Caki2 (cell line): ENCODE results near the gene ST8SIA5. TPM values are rescaled to one million over a fixed set of nuclear protein-coding genes. Genes with fewer than 3 reads are reported as not detected.

Experiments used
- DNase-seq: peaks from one replicate; pipeline ENCODE4 v3.0.0-alpha.2; 2015; ENCODE audit warnings: low read depth
- in situ Hi-C: cut with HindIII; loops from 2 replicates; pipeline ENCODE4 v1.10.0; 2016; ENCODE audit warnings: low sequenced_read_pairs, low pct_unique_long_range_greater_than_20kb, mixed read lengths
- total RNA-seq: library from RNA; depleted of rRNA; stranded (reverse); fragments of >200 nt; shearing (Covaris generic); gene quantifications from 2 replicates; pipeline ENCODE4 v1.2.3, GENCODE V29; 2014; ENCODE audit warnings: low replicate concordance

The ST8SIA5 gene
- total RNA-seq, 1 experiment from 2014 or later, result not detected

- in situ Hi-C loops, result no loop called here
- DNase-seq, result no peak
Measured at GRCh38 chr18:46683252-46683651, 73.6 kb downstream of the ST8SIA5 start.

DNA sequence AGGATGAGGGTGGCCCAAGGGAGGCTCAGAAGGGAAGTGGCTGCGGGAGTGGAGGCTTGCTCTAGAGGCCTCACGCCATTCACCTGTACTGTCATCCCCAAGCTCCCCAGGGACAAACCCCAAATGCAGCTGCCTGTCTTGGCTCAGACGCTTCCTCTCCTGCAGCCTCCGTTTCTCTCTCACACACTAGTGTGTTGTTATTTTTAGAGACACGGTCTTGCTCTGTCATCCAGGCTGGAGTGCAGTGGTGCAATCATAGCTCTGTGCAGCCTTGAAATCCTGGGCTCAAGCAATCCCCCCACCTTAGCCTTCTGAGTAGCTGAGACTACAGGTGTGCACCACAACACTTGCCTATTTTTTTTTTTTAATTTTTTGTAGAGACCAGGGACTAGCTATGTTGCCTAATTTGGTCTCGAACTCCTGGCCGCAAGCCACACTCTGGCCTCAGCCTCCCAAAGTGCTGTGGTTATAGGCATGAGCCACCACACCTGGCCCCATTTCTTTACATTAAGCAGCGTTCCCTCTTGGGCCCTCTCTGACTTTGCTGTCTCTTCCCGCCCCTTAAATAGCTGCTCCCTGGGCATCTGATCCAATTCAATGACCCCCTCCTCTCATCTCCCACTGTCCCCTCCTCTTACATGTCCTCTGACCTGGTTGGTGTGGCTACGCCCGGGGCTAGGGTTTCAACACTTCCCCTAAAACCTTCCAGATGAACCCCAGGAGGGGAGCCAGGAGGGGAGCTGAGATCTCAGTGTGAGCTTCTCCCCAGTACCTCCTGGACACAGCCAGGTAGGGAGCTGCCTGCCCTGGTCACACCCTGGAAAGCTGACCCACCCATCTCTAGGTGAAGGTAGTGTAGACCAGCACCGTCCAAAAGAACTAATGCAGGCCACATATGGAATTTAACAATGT lies 75.8 kb downstream of the ST8SIA5 start:
- in situ Hi-C loops, result no loop called here
- DNase-seq, result no peak

DNA sequence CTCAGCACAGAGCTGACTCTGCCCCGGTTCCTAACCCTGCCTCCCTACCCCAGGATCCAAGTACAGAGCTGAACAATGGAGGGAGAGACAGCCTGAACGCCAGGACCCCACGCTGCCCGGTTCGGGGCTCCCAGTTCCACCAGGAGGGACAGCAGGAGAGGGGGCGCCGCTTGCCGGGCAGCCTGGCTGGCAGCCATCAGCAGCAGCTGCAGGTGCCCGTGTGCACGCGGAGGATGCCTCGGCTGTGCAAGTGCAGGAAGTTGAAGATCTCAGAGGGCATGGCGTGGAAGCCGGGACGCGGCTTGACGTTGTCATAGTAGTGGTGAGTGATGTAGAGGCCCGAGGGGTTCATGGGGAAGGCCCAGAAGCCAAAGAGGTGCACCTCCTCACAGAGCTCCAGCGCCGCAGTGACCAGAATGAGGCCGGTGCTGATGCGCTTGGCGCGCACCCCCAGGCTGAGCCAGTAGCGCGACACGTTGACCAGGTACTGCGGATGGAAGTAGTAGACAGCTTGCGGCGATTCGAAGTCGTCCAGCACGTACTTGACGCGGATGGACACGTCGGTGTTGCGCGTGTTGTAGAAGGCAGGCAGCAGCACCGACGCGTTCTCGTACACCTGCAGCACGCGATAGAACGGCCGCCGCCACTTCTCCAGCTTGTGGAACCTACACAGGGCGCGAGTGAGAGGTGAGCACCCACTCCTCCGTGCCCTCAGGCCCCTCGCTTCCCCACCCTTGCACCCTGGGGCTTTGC lies 76.8 kb downstream of the ST8SIA5 start:
- no peak for DNase-seq
- in situ Hi-C loops, result no loop called here

GRCh38 chr18:46678785-46679399 lies 78.0 kb downstream of the ST8SIA5 start:
- DNase-seq, result no peak
- in situ Hi-C loops, result no loop called here

DNA sequence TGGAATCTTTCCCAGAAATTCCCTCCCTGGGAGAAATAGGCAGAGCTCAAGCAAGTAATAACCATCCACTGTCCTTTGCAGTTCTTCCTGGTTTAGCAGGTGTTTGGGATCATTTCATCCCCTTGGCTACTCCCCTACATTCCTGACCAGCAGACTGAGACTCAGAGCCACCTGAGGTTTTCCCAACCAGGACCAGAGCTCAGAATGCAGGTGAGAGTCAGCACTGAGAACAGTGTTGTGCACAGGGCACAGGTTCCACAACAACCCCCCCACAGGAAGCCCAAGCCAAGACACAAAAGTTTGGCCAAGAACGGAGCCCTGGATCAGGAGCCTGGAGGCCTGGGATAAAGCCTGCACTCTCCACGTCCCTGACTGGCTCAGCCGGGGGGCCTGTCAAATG lies 78.8 kb downstream of the ST8SIA5 start:
- in situ Hi-C loops, result no loop called here
- no peak for DNase-seq

DNA sequence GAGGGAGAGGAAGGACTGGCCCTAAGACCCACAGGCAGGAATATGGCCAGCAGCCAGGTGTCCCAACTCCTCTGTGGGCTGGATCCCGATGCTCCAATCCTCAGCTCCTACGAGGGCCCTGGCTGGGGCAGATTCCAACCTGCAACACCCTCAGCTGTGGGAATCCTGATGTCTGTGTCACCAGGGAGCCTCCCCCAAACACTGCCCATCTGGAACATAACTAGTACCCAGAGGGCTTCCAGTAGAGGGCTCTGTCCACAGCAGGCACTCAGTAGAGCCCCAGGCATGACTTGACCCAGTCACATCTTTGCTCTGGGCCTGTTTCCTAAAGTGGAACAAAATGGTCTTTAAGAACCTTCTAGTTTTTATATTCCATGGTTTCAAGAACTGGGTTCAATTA lies 79.2 kb downstream of the ST8SIA5 start:
- in situ Hi-C loops, result no loop called here
- peak; percentile 4 for DNase-seq

- in situ Hi-C loops, result no loop called here
- DNase-seq, result peak; percentile 90
Measured at GRCh38 chr18:46676182-46676835, 80.5 kb downstream of the ST8SIA5 start.

DNA sequence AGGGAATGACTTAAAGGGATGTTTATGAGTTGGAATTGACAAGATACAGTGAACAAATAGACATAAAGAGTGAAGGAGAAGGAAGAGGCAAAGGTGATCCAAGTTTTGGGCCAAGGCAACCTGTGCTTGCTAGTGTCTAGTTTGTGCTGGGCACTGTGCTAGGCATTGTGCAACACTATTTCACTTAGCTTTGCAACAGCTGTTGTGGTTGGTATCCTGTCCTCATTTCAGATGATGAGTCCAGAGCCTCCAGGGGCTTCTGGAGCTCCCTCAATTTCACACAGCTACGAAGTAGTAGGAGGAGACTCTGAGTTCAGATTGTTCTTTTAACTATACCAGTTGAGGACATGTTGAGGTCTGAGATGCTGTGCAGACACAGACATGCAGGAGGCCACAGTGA lies 81.7 kb downstream of the ST8SIA5 start:
- in situ Hi-C loops, result no loop called here
- no peak for DNase-seq

- in situ Hi-C loops, result no loop called here
- peak; percentile 28 for DNase-seq
Measured at GRCh38 chr18:46672062-46672970, 84.5 kb downstream of the ST8SIA5 start.

DNA sequence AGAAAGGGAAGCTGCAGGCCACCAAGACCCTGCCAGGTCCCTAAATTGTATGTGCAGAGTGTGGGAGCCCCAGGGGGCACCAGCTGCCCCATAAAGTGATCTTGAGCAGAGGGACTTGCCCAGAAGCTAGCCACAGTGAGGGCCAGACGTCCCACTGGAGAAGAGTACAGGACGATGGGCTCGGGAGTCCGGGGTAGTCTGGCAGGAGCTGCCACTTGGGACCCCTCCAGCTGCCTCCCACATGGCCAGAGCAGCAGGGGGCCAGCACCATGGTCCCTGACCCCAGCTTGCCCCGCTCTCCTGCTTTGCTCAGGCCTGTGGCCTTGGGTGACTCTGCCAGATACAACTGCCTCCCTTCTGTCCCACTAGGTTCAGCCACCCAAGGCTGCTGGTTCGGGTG lies 88.2 kb downstream of the ST8SIA5 start:
- in situ Hi-C loops, result no loop called here
- DNase-seq, result no peak

GRCh38 chr18:46668135-46668534 lies 88.7 kb downstream of the ST8SIA5 start:
- in situ Hi-C loops, result no loop called here
- no peak for DNase-seq

DNA sequence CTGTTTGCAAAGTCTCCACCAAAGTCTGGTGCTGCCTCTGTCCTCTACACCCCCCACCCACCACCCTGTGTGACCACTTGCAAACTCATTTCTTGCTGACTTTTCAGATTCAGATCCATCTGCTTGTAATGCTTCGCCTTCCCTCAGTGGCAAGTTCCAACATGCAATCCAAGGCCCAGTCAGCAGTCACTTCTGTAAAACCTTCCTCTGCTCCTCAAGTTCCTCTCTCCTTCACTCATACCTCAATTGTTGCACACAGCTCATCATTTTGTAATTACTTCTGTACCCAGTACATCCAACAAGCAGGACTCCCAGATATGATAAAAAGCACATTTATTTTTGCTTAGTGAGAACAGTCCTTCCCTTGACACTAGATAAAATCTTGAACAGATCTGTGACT lies 93.3 kb downstream of the ST8SIA5 start:
- no peak for DNase-seq
- in situ Hi-C loops, result no loop called here

GRCh38 chr18:46660957-46661749 lies 95.7 kb downstream of the ST8SIA5 start:
- DNase-seq, result no peak
- in situ Hi-C loops, result no loop called here

GRCh38 chr18:46659484-46659883 lies 97.4 kb downstream of the ST8SIA5 start:
- no peak for DNase-seq
- in situ Hi-C loops, result no loop called here

GRCh38 chr18:46657115-46657955 lies 99.5 kb downstream of the ST8SIA5 start, which contains the start of gene LOXHD1:
Gene LOXHD1, minus strand, starts transcription at chr18:46657220. Its CDS starts 187 bp downstream, at chr18:46657033.
- in situ Hi-C loops, result no loop called here
- no peak for DNase-seq
